SU-DHL-6 (cell line): Measurements from ENCODE around the gene SLC35A2.

Experiments used
- H2AFZ ChIP-seq: fragments of 200-600 bp; sonication (generic); 2 replicates; pipeline ENCODE4 v1.6.1; 2014; ENCODE audit warnings: low read depth, mild to moderate bottlenecking, moderate library complexity, mixed read lengths, antibody characterized with exemption, low read length; ENCODE audit not compliant: severe bottlenecking
- H3F3A ChIP-seq: fragments of 200-600 bp; shearing (Covaris generic); 2 replicates; pipeline ENCODE4 v1.6.0; 2016; ENCODE audit warnings: antibody characterized with exemption, mild to moderate bottlenecking; ENCODE audit not compliant: insufficient read depth
- H3K27ac ChIP-seq: fragments of 200-600 bp; sonication (generic); 2 replicates; pipeline ENCODE4 v1.5.1; 2016; ENCODE audit warnings: low read depth, mild to moderate bottlenecking, low read length, moderate library complexity, mixed read lengths
- H3K27me3 ChIP-seq: fragments of 200-600 bp; sonication (generic), shearing (Covaris generic); 2 replicates; pipeline ENCODE4 v1.6.0; 2014; ENCODE audit warnings: mild to moderate bottlenecking, low read length
- H3K36me3 ChIP-seq: fragments of 200-600 bp; sonication (generic); 2 replicates; pipeline ENCODE4 v1.6.1; 2014; ENCODE audit warnings: mild to moderate bottlenecking, low read length, mixed read lengths
- H3K4me2 ChIP-seq: fragments of 300-600, 200-600 bp; shearing (Covaris generic), sonication (generic); 2 replicates; pipeline ENCODE4 v1.6.0; 2014; ENCODE audit warnings: low read length, low read depth, mild to moderate bottlenecking; ENCODE audit not compliant: poor library complexity, severe bottlenecking
- H3K4me3 ChIP-seq: fragments of 200-600 bp; sonication (generic); 2 replicates; pipeline ENCODE4 v1.5.1; 2014; ENCODE audit warnings: antibody characterized with exemption, low read length, mild to moderate bottlenecking, mixed read lengths; ENCODE audit not compliant: insufficient read depth, poor library complexity, severe bottlenecking
- H3K79me2 ChIP-seq: fragments of 200-600 bp; sonication (generic); 2 replicates; pipeline ENCODE4 v1.6.1; 2014; ENCODE audit warnings: mild to moderate bottlenecking, low read length, moderate library complexity; ENCODE audit not compliant: insufficient read depth
- H3K9ac ChIP-seq: fragments of 200-600 bp; sonication (generic); 2 replicates; pipeline ENCODE4 v1.7.0; 2014; ENCODE audit warnings: mild to moderate bottlenecking, low read length
- H3K9me2 ChIP-seq: fragments of 200-600 bp; sonication (generic); replicated peaks from 2 replicates; pipeline ENCODE4 v1.6.1; 2014; ENCODE audit warnings: low read length; ENCODE audit not compliant: insufficient read depth
- H3K9me3 ChIP-seq: fragments of 200-600 bp; sonication (generic); 2 replicates; pipeline ENCODE4 v1.6.1; 2014; ENCODE audit warnings: low read length, mixed read lengths; ENCODE audit not compliant: insufficient read depth
- H4K20me1 ChIP-seq: fragments of 200-600 bp; sonication (generic); 2 replicates; pipeline ENCODE4 v1.6.1; 2014; ENCODE audit warnings: low read depth, mild to moderate bottlenecking, antibody characterized with exemption, low read length, moderate library complexity, mixed read lengths
- EZH2phosphoT487 ChIP-seq: fragments of 200-600 bp; sonication (generic), shearing (Covaris generic); conservative IDR thresholded peaks from 2 replicates; pipeline ENCODE4 v1.6.1; 2018; ENCODE audit warnings: mild to moderate bottlenecking, antibody characterized with exemption, low read length, moderate library complexity, mixed read lengths
- TF ChIP-seq, protein P1 (sequence below): fragments of 200-600 bp; sonication (generic); IDR thresholded peaks from one replicate; pipeline ENCODE4 v1.5.1; 2017; ENCODE audit warnings: antibody characterized with exemption, mild to moderate bottlenecking, low read length, moderate library complexity; ENCODE audit not compliant: insufficient read depth, poor library complexity, severe bottlenecking

Gene SLC35A2

DNA sequence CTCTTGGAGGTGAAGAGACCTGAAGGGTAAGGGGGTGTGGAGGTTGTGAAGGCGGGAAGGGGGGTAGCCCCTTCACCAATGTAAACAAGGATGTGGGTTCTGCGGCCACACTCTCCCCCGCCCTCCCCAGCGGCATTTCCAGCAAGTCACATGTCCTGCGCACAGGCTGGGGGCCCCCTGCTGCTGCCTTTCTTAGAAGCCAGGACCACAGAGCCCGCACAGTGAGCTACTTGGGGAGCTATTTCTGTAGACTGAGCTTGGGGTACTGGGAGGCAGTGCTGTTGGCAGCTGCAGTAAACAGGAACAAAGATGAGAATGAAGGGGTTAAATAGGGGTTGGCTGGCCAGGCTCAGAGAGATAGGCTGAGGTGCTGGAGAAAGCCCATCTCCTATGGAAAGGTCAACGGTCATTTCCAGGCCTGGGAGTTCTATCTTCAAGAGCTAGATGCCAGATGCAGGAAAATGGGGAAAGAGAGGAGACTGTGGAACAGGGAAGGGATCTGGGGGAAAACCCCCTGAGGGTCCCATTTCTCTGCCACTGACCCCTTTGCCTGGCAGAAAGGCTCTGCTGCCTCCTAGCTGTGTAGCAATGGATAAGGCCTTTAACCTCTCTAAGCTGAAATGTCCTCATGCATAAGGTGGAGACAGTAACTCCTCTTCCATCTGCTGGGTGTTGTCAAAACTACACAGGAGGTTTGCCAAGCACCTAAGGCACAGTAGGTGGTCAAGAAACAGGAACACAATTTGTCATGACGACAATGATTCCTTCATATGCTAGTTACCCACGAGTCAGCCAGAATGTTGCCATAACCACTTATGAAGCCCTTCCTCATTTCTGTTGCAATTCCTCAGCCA, 25.8 kb upstream of the SLC35A2 start:
- Histone ChIP-seq H3K9me2 (no peaks in the 10 kb centered on the region), H4K20me1 (no peaks in the 10 kb centered on the region), H3K79me2 (no peaks in the 10 kb centered on the region), H3K27ac (peak overlapping the region; percentile 97), H3K36me3 (no peaks in the 10 kb centered on the region), H2AFZ (no peak overlapping the region), H3F3A (peaks cover 25% of the 10 kb centered on the region), H3K4me2 (peak overlapping the region; percentile 80), H3K9ac (peak overlapping the region; percentile 35), H3K4me3 (no peak overlapping the region), H3K27me3 (no peaks in the 10 kb centered on the region), H3K9me3 (no peaks in the 10 kb centered on the region)
- TF ChIP-seq EZH2phosphoT487, result no peak
- TF ChIP-seq, protein P1, sequence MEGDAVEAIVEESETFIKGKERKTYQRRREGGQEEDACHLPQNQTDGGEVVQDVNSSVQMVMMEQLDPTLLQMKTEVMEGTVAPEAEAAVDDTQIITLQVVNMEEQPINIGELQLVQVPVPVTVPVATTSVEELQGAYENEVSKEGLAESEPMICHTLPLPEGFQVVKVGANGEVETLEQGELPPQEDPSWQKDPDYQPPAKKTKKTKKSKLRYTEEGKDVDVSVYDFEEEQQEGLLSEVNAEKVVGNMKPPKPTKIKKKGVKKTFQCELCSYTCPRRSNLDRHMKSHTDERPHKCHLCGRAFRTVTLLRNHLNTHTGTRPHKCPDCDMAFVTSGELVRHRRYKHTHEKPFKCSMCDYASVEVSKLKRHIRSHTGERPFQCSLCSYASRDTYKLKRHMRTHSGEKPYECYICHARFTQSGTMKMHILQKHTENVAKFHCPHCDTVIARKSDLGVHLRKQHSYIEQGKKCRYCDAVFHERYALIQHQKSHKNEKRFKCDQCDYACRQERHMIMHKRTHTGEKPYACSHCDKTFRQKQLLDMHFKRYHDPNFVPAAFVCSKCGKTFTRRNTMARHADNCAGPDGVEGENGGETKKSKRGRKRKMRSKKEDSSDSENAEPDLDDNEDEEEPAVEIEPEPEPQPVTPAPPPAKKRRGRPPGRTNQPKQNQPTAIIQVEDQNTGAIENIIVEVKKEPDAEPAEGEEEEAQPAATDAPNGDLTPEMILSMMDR, result peak; percentile 43

DNA sequence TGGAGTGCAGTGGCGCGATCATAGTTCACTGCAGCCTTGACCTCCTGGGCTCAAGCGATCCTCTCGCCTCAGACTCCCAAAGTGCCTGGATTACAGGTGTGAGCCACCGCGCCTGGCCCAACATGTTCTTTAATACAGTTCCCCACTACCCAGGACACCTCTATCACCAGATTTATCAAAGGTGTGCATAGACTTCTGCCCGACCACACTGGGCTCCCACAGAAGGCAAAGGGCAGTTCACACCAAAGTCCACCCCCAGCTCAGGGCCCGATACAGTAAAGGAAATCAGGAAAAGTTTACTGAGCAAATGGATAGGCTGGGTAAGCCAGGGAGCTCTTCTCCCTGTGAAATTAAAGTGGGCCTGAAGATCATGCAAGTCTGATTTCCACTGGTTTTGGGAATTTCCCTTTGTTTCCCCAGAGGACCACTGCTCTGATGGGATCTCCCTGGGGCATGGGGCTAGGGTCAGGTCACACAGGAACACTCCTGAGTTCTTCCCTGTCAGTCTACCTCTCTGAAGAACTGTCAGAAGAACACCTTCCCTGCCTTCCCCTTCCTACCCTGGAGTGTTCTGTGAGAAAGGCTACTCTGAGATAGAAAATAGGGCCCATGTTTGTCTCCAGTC, 25.1 kb upstream of the SLC35A2 start:
- Histone ChIP-seq H3K36me3 (no peaks in the 10 kb centered on the region), H3K9ac (no peak overlapping the region), H3F3A (peaks cover 25% of the 10 kb centered on the region), H3K9me2 (no peaks in the 10 kb centered on the region), H3K79me2 (no peaks in the 10 kb centered on the region), H3K27me3 (no peaks in the 10 kb centered on the region), H3K4me3 (no peak overlapping the region), H4K20me1 (no peaks in the 10 kb centered on the region), H3K4me2 (peak overlapping the region; percentile 38), H3K27ac (peak overlapping the region; percentile 97), H2AFZ (no peak overlapping the region), H3K9me3 (no peaks in the 10 kb centered on the region)
- TF ChIP-seq EZH2phosphoT487, result no peak
- TF ChIP-seq, protein P1, result no peak

DNA sequence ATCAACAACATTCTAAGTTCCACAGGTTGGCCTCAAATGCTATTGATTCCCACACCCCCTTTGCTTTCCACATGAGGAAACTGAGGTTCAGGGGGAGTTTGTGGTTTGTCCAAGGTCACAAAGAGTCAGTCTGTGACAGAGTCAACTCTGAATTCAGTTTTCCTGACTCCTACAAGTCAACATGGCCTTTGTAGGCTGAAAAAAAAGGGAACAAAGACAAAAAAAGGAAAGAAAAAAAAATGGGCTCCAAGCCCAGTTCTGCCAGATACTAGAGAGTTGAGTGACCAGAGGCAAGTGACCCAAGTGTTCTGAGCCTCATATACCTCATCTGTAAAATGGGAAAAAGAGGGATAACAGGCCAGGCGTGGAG, 23.8 kb upstream of the SLC35A2 start:
- no peak overlapping the region for H3K4me2 ChIP-seq

More for the DNA sequence above, 23.8 kb upstream of the SLC35A2 start:
- no peaks in the 10 kb centered on the region for H3K79me2 ChIP-seq
- H3F3A ChIP-seq, result peaks cover 25% of the 10 kb centered on the region
- H4K20me1 ChIP-seq, result no peaks in the 10 kb centered on the region
- H3K27ac ChIP-seq, result peak overlapping the region; percentile 42
- no peaks in the 10 kb centered on the region for H3K9me3 ChIP-seq
- no peak overlapping the region for H2AFZ ChIP-seq
- no peak overlapping the region for H3K4me3 ChIP-seq
- H3K9me2 ChIP-seq, result no peaks in the 10 kb centered on the region
- no peak for TF ChIP-seq EZH2phosphoT487
- TF ChIP-seq, protein P1, result no peak
- no peak overlapping the region for H3K9ac ChIP-seq
- H3K27me3 ChIP-seq, result no peaks in the 10 kb centered on the region
- H3K36me3 ChIP-seq, result no peaks in the 10 kb centered on the region
